ENCODE data around the gene MAP2.
"Not testable (repeated sequence)": the region's sequence is repeated elsewhere in the genome, so short reads cannot be mapped to it uniquely, and the experiment has no call there.

Gene MAP2

DNA sequence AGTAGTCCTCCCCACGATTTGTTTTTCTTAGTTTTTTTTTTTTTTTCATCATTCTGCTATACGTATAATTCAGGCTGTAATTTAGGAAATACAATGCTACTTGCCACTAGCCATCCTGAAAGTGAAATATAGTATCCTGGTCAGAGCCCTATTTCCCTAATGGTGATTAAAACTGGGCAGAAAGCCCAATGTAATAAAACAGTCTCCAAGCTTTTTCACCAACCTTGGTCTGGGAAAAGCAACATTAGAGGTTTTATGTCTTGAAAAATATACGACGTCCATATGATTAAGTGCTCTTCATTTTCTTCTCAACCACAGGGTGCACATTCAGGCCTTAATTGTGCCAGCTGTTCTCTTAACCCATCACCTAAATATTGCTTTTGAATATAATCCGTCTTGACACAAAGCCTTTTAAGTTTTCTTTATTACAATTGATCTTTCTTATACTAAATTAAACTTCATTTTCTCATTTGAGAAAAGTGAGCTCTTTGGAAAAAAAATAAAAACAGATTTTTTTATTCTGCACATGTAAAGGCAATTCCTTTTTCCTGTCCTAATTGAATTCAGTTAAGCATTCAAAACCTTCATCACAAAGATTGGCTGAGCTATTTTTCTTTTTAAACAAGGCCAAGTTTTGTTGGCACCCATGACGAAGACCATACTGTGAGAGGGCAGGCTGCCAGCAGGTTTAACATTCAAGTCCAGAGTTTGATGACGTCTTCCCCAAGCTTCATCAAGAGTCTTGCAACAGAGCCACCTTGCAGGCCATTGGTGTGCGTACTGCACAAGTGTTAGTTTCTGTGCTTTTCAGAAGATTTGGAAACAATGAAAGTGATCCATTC lies 52.7 kb downstream of the MAP2 start:
- DNase-seq (ENCODE audit: insufficient read length, low spot score): no peak

DNA sequence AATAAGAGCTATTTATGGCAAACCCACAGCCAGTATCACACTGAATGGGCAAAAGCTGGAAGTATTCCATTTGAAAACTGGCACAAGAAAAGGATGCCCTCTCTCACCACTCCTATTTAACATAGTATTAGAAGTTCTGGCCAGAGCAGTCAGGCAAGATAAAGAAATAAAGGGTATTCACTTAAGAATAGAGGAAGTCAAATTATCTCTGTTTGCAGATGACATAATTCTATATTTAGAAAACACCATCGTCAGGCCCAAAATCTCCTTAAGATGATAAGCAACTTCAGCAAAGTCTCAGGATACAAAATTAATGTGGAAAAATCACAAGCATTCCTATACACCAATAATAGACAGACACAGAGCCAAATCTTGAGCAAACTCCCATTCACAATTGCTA lies 68.4 kb downstream of the MAP2 start:
- FAIRE-seq; DNase-seq (ENCODE audit: insufficient read length, low spot score): not testable (repeated sequence)

More for the DNA sequence above, 52.7 kb downstream of the MAP2 start:
- peak; percentile 90 for FAIRE-seq
- no peak for TF ChIP-seq POLR2A (IDR thresholded peaks at IDR 0.05; ENCODE audit: low read depth, low read length)

DNA sequence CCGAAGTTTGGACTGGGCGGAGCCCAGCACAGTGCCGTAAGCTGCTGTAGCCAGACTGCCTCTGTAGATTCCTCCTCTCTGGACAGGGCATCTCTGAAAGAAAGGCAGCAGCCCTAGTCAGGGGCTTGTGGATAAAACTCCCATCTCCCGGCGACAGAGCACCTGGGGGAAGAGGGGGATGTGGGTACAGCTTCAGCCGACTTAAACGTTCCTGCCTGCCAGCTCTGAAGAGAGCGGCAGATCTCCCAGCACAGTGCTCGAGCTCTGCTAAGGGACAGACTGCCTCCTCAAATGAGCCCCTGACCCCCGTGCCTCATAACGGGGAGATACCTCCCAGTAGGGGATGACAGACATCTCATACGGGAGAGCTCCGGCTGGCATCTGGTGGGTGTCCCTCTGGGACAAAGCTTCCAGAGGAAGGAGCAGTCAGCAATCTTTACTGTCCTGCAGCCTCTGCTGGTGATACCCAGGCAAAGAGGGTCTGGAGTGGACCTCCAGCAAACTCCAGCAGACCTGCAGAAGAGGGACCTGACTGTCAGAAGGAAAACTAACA lies 71.3 kb downstream of the MAP2 start:
- FAIRE-seq; DNase-seq (ENCODE audit: insufficient read length, low spot score): not testable (repeated sequence)

DNA sequence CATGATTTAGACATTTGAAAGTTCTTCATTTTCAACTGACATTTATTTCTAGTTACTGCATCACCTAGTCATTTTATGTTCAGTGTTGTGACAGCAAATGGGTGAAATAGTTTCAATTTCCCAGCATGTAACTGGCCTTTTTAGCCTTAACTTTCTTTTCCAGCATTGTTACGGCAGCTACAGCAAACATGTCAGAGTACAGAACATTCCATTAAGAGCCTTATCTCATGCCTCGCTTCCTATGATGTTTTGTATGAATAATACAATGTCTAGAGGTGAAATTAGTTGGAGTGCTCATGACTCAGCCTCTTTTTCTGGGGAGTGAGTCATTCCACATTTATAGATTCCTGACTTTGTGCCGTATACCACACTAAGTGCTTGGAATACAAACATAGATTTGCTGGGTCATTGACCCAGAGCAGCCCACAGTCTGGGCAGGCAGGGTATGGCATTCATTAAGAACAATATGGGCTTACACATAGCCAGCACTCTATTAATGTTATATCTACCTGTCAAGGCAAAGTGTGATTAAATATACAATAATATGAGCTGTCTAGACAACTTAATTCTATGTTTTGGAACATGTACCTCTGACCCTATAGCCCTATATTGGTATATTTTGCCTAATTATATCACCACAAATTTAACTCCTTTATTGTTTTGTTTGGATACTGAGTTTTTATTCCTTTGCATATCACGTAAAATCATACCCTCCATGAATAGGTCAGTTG lies 72.2 kb downstream of the MAP2 start:
- no peak for TF ChIP-seq POLR2A (IDR thresholded peaks at IDR 0.05; ENCODE audit: low read depth, low read length)

DNA sequence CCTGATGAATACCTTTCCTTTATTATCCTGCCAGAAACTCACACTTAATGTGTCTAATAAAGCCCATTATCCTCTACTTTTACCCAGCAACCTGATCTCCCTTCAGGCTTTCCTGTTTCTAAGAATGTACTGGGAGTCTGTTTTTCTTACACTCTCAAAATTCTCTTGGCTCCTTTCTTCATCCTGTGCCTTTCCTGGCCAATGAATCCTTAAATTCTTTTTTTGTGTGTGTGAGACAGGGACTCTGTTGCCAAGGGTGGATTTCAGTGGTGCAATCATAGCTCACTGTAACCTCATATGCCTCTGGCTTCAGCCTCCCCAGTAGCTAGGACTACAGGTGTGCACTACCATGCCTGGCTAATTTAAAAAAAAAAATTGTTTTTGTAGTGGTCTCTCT lies 72.7 kb downstream of the MAP2 start:
- no peak for TF ChIP-seq POLR2A (IDR thresholded peaks at IDR 0.05; ENCODE audit: low read depth, low read length)
- no peak for DNase-seq (ENCODE audit: insufficient read length, low spot score)
- FAIRE-seq: no peak

More for the DNA sequence above, 72.2 kb downstream of the MAP2 start:
- peak; percentile 99 for FAIRE-seq
- peak; percentile 16 for DNase-seq (ENCODE audit: insufficient read length, low spot score)

DNA sequence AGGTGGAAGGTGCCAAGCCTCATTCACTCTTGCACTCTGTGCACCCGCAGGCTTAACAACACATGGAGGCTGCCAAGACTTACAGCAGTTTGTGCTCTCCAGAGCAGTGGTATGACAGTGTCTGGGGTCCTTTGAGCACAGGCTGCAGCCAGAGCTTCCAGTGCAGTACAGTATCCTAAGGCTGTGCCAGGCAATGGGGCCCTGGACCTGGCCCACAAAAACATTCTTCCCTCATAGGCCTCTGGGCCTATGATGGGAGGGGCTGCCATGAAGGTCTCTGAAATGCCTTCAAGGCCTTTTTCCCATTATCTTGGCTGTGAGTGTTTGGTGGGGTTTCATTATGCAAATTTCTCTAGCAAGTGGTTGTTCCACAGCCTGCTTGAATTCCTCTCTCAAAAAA lies 74.8 kb downstream of the MAP2 start:
- FAIRE-seq (no peak), DNase-seq (ENCODE audit: insufficient read length, low spot score) (no peak)
- no peak for TF ChIP-seq POLR2A (IDR thresholded peaks at IDR 0.05; ENCODE audit: low read depth, low read length)

DNA sequence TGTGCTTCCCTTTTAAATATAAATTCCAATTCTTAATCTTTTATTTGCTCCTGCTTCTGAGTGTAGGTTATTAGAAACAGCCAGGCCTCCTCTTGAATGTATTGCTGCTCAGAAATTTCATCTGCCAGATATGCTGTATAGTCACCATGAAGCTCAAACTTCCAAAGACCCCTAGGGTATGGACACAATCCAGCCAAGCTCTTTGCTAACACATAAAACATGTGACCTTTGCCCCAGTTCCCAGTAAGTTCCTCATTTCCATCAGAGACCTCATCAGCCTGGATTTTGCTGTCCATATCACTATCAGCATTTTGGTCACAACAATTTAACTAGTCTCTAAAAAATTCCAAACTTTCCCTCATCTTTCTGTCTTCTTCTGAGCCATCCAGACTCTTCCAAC lies 75.2 kb downstream of the MAP2 start:
- FAIRE-seq (peak; percentile 55), DNase-seq (ENCODE audit: insufficient read length, low spot score) (no peak)
- TF ChIP-seq POLR2A (IDR thresholded peaks at IDR 0.05; ENCODE audit: low read depth, low read length): no peak

DNA sequence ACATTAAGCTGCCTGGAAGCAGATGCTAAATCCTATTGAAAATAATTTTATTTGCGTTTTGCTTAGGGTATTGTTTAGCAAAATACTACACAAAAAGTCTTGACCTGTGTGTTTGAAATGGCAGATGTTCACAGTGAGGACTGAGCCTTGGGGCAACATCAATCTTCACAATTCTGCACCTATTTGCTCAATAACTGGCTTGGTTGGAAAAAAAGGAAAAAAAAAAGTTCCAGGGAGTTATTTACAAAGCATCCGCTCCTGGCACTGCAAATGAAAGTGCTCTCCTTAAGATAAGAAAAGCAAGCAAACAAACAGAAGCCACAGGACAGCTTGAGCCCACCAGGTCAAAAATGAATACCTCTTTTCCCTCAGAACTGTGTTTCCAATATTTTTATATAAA lies 77.7 kb downstream of the MAP2 start:
- no peak for DNase-seq (ENCODE audit: insufficient read length, low spot score)
- FAIRE-seq: no peak
- TF ChIP-seq POLR2A (IDR thresholded peaks at IDR 0.05; ENCODE audit: low read depth, low read length): no peak

DNA sequence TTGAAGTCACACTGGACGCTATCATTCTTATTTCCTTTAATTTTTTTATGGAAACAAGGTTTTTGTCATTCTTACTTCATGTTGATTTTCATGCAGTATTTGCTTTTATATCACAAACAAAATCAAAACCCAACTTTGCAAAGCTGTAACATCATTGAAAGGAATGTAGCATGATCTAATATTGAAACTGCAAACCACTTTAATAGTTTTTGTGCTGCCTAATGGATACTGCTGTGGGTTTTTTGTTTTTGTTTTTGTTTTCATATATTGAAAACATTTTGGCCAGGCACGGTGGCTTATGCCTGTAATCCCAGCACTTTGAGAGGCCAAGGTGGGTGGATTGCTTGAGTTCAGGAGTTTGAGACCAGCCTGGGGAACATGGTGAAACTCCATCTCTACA lies 81.6 kb downstream of the MAP2 start:
- DNase-seq (ENCODE audit: insufficient read length, low spot score) (no peak), FAIRE-seq (no peak)
- TF ChIP-seq POLR2A (IDR thresholded peaks at IDR 0.05; ENCODE audit: low read depth, low read length): no peak

DNA sequence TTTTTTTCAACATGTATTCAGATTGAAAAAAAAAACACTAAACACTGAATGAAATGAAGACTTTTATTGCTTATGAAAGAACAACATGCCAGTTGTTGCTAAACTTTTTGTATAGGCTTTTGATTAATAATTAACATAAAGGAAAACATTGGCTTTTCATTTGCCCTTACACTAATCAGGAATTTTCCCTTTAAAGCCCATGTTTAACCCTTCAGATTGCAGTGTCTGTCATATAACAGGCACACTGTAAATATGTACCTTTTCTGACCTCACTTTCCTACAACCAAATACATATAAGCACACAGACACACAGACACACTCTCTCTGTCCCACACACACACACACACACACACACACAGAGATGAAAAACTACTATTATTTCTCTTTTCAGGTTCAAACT lies 84.4 kb downstream of the MAP2 start:
- no peak for TF ChIP-seq POLR2A (IDR thresholded peaks at IDR 0.05; ENCODE audit: low read depth, low read length)
- FAIRE-seq (no peak), DNase-seq (ENCODE audit: insufficient read length, low spot score) (no peak)

DNA sequence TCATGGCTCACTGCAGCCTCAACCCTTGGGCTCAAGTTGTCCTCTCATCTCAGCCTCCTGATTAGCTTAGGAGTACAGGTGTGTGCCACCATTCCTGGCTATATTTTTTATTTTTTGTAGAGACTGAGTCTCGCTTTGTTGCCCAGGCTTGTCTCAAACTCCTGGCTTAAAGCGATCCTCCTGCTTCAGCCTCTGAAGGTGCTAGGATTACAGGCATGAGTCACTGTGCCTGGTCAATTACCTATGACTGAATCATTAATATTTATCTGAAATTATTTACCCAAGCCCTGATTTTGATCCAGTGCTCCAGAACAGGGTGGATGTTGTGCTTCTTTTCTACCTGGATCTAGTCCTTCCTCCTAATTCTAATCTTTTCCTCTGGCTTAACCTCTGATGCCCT lies 87.8 kb downstream of the MAP2 start:
- no peak for TF ChIP-seq POLR2A (IDR thresholded peaks at IDR 0.05; ENCODE audit: low read depth, low read length)
- DNase-seq (ENCODE audit: insufficient read length, low spot score) (no peak), FAIRE-seq (no peak)

DNA sequence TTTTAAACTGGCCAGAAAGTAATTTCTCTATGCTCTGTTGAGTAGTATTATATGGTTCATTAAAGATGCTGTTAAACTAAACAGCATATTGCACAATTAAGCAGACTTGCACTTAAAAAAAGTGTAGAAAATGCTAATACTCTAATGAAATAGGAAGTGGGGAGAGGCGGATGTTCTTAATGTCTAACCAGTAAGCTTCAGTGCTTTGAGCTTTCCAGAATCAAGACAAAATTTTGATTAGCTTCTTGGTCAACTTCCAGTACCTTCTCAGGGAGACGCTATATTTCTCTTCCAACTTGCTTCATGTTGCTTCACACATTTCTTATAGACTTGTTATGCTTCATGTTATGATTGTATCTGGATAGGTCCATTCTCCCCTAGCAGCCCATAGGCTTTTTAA lies 89.1 kb downstream of the MAP2 start:
- DNase-seq (ENCODE audit: insufficient read length, low spot score) (no peak), FAIRE-seq (no peak)
- TF ChIP-seq POLR2A (IDR thresholded peaks at IDR 0.05; ENCODE audit: low read depth, low read length): no peak

DNA sequence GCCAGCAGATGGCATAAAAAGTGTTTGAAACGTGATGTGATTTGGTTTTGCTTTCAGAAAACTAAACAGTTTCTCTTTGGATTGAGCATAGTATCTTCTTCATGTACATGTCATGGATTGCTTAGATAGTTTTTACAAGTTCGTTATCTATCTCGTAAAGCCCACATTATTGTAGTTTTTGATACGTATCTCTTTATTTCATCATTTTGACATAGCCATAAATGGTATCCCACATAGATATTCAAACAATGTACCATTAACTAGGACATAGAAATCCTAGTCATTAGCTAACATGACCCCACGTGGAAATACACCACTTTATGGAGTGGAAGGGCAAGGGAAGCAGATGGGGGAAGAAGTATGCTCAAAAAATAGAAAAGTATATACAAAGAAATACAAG lies 93.6 kb downstream of the MAP2 start:
- DNase-seq (ENCODE audit: insufficient read length, low spot score) (no peak), FAIRE-seq (no peak)
- no peak for TF ChIP-seq POLR2A (IDR thresholded peaks at IDR 0.05; ENCODE audit: low read depth, low read length)

DNA sequence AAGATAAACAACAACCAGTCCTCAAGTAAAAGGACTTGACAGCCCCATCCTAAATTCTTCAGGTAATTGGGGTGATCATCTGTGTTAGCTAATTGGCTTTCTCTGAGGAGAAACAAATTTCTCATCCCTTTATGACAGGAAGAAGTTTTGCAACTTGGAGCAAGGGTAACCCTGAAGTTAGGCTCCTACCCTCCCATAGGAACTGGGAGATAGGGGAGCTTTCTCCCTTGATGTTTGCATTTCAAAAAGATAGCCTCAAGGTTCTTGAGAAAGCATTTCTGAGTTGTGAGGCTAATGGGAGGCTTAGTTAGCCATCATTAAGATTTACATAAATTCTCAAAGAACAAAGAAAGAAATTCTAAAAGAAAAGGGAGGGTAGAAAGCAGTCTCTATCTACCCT lies 95.4 kb downstream of the MAP2 start:
- TF ChIP-seq POLR2A (IDR thresholded peaks at IDR 0.05; ENCODE audit: low read depth, low read length): no peak
- FAIRE-seq (no peak), DNase-seq (ENCODE audit: insufficient read length, low spot score) (no peak)

DNA sequence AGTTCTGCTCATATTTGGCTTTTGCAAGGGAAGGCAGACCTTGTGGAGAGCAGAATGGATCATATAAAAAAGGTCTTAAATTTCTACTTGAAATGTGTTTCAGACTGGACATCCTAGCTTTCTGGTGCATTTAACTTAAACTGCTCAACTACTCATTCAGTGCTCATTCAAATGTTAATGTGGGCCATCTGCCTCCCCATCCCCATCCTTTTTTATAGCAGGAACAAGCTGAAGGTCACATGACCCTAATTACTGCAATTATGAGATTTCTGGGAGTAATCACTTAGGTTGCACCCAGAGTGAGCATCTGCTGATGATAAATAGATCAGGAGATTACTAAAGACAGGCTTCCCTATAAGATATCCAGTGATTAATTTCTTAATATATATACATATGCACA lies 96.1 kb downstream of the MAP2 start:
- DNase-seq (ENCODE audit: insufficient read length, low spot score) (no peak), FAIRE-seq (no peak)
- TF ChIP-seq POLR2A (IDR thresholded peaks at IDR 0.05; ENCODE audit: low read depth, low read length): no peak
